Peyer's patch (tissue), 4 donors: ENCODE measurements around the gene COMMD2.

Experiments
- CTCF ChIP-seq, 6 experiments: fragments of 450-650 bp in 4 of 6; fragments of 200-600 bp in 2 of 6; sonication (generic) in 1 of 6; IDR thresholded peaks; one replicate each; pipeline ENCODE4 v1.5.1; 2017 to 2019; ENCODE audit warnings: antibody characterized with exemption in 6 of 6, mild to moderate bottlenecking in 3 of 6, moderate library complexity in 1 of 6
- POLR2A ChIP-seq, 2 donors: fragments of 450-650 bp; IDR thresholded peaks; one replicate each; pipeline ENCODE4 v1.5.1; 2017; ENCODE audit warnings: antibody characterized with exemption in 2 of 2, mild to moderate bottlenecking in 2 of 2, moderate library complexity in 2 of 2

- TF ChIP-seq CTCF (IDR thresholded peaks at IDR 0.05) (no peak), POLR2A (IDR thresholded peaks at IDR 0.05) (no peak)
Observed at GRCh38 chr3:149701977-149702350, 50.3 kb downstream of the COMMD2 start.
